ENCODE data around the gene NKAPD1. TPM values are rescaled to one million over a fixed set of nuclear protein-coding genes. Genes with fewer than 3 reads are reported as not detected.
A peak's percentile ranks its signal among the peaks of the same experiment; 100 is the strongest.

NKAPD1 gene
- total and polyA plus RNA-seq, 2 of the 13 experiments (the other 11 are each of a cell fraction or from before 2014, with no cell fraction given), result 11.2 to 22.5 TPM

DNA sequence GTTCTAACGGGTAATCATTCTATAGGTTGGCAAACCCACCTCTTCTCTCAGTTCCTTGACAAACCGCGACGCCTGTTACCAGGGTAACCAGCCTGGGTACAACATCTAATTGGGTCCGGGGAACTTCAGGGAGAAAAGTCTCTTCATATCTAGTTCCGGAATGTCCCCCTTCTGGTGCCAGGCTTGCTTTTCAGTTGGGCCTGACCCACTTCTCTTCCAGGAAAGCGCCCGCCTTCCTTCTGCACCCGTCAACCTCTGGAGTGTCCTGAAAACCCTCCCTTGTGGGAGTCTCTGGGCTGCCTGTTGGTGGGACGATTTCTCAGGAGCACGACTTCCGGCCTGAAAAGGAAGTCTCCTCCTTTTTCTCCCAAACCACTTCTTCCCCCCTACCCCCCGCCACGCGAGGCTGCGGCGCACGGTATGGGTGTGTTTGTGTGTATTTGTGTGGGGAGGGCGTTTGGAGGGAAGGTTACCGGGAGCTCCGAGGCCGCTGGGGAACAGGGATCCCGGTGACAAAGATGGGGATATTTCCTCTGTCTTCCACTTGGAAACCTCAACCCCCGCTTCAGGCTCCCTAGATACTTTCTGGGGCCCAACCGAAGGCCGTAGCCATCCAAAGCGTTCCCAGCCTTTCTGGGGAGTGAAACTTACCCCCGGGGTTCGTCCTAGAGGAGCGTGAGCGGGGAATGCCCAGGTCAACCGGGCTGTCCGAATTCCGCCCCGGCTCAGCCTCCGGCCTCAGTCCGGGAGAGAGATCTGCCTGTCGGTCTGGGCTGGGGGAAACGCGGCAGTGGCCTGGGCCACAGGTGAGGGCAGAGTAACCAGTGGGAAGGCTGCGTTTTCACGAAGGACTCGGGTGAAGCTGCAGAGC, at the start of gene NKAPD1, which contains the start of gene PIH1D2 (continued):
- TF ChIP-seq, protein P1, sequence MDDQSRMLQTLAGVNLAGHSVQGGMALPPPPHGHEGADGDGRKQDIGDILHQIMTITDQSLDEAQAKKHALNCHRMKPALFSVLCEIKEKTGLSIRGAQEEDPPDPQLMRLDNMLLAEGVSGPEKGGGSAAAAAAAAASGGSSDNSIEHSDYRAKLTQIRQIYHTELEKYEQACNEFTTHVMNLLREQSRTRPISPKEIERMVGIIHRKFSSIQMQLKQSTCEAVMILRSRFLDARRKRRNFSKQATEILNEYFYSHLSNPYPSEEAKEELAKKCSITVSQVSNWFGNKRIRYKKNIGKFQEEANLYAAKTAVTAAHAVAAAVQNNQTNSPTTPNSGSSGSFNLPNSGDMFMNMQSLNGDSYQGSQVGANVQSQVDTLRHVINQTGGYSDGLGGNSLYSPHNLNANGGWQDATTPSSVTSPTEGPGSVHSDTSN (CRISPR knock-in tag; IDR thresholded peaks at IDR 0.05; ENCODE audit: borderline replicate concordance), result 0 out of 2 replicates have a peak, but pooled peaks have one; percentile 18
- TF ChIP-seq, protein P2, sequence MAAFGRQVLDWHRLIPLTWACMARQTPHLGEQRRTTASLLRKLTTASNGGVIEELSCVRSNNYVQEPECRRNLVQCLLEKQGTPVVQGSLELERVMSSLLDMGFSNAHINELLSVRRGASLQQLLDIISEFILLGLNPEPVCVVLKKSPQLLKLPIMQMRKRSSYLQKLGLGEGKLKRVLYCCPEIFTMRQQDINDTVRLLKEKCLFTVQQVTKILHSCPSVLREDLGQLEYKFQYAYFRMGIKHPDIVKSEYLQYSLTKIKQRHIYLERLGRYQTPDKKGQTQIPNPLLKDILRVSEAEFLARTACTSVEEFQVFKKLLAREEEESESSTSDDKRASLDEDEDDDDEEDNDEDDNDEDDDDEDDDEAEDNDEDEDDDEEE (CRISPR knock-in tag; IDR thresholded peaks at IDR 0.05), result no peak
- TF ChIP-seq HDAC6 (IDR thresholded peaks at IDR 0.05; ENCODE audit: low read depth, low read length) (no peak), NFYB (CRISPR knock-in tag; IDR thresholded peaks at IDR 0.05) (peak; percentile 62), PPARG (CRISPR knock-in tag; conservative IDR thresholded peaks at IDR 0.05) (no peak), ZNF777 (CRISPR knock-in tag; IDR thresholded peaks at IDR 0.05) (no peak), ZBTB7A (CRISPR knock-in tag; IDR thresholded peaks at IDR 0.05) (no peak), ZNF256 (CRISPR knock-in tag; conservative IDR thresholded peaks at IDR 0.05) (no peak), ZNF329 (CRISPR knock-in tag; IDR thresholded peaks at IDR 0.05; ENCODE audit: low read depth) (no peak), REXO4 (CRISPR knock-in tag; IDR thresholded peaks at IDR 0.05; ENCODE audit: borderline replicate concordance) (no peak), ARNT2 (CRISPR knock-in tag; IDR thresholded peaks at IDR 0.05; ENCODE audit: low read depth) (no peak), AGO1 (IDR thresholded peaks at IDR 0.05; ENCODE audit: low read depth, low read length, poor library complexity, severe bottlenecking) (no peak), HMGA1 (CRISPR knock-in tag; conservative IDR thresholded peaks at IDR 0.05) (no peak), ZNF354B (CRISPR knock-in tag; IDR thresholded peaks at IDR 0.05) (no peak), CHD4 (IDR thresholded peaks at IDR 0.05; ENCODE audit: borderline replicate concordance, low read length) (no peak), ZNF205 (CRISPR knock-in tag; IDR thresholded peaks at IDR 0.05) (peak; percentile 48; the same call in 1 of the 2 replicates), NR1H2 (CRISPR knock-in tag; IDR thresholded peaks at IDR 0.05; ENCODE audit: borderline replicate concordance, low read depth) (no peak), PCBP2 (optimal IDR thresholded peaks at IDR 0.05; ENCODE audit: low read depth, low read length, poor library complexity, severe bottlenecking) (peak; percentile 57)
- TF ChIP-seq, protein P3, sequence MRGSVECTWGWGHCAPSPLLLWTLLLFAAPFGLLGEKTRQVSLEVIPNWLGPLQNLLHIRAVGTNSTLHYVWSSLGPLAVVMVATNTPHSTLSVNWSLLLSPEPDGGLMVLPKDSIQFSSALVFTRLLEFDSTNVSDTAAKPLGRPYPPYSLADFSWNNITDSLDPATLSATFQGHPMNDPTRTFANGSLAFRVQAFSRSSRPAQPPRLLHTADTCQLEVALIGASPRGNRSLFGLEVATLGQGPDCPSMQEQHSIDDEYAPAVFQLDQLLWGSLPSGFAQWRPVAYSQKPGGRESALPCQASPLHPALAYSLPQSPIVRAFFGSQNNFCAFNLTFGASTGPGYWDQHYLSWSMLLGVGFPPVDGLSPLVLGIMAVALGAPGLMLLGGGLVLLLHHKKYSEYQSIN (CRISPR knock-in tag; IDR thresholded peaks at IDR 0.05; ENCODE audit: borderline replicate concordance), result no peak
- TF ChIP-seq, protein P4, sequence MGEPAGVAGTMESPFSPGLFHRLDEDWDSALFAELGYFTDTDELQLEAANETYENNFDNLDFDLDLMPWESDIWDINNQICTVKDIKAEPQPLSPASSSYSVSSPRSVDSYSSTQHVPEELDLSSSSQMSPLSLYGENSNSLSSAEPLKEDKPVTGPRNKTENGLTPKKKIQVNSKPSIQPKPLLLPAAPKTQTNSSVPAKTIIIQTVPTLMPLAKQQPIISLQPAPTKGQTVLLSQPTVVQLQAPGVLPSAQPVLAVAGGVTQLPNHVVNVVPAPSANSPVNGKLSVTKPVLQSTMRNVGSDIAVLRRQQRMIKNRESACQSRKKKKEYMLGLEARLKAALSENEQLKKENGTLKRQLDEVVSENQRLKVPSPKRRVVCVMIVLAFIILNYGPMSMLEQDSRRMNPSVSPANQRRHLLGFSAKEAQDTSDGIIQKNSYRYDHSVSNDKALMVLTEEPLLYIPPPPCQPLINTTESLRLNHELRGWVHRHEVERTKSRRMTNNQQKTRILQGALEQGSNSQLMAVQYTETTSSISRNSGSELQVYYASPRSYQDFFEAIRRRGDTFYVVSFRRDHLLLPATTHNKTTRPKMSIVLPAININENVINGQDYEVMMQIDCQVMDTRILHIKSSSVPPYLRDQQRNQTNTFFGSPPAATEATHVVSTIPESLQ (CRISPR knock-in tag; conservative IDR thresholded peaks at IDR 0.05), result peak; percentile 61; the same call in 1 of the 2 replicates
- TF ChIP-seq, protein P5, sequence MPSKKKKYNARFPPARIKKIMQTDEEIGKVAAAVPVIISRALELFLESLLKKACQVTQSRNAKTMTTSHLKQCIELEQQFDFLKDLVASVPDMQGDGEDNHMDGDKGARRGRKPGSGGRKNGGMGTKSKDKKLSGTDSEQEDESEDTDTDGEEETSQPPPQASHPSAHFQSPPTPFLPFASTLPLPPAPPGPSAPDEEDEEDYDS (CRISPR knock-in tag; IDR thresholded peaks at IDR 0.05), result no peak
